ENCODE data around the gene CRYGN.
A peak's percentile ranks its signal among the peaks of the same experiment; 100 is the strongest.

CRYGN gene

DNA sequence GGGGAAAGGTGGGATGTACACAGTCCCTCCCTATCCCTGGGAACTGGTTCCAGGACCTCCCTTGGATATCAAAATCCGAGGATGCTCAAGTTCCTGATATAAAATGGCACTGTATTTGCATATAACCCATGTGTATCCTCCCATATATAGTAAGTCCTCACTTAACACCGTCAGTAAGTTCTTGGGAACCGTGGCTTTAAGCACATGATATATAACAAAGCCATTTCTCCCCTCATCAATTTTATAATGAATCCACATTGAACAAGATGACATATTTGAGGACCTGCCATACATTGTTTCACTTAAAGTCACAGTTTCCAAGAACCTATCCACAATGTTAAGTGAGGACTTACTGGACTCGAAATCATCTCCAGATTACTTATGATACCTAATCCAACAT is 5.4 kb downstream of the CRYGN start:
- no peak overlapping the region for H3K27ac ChIP-seq
- no peaks in the 10 kb centered on the region for H4K20me1 ChIP-seq (ENCODE audit: insufficient read depth)
- peaks cover 16% of the 10 kb centered on the region for H3K4me1 ChIP-seq (ENCODE audit: low read depth, poor library complexity, severe bottlenecking)
- TF ChIP-seq, protein P1, sequence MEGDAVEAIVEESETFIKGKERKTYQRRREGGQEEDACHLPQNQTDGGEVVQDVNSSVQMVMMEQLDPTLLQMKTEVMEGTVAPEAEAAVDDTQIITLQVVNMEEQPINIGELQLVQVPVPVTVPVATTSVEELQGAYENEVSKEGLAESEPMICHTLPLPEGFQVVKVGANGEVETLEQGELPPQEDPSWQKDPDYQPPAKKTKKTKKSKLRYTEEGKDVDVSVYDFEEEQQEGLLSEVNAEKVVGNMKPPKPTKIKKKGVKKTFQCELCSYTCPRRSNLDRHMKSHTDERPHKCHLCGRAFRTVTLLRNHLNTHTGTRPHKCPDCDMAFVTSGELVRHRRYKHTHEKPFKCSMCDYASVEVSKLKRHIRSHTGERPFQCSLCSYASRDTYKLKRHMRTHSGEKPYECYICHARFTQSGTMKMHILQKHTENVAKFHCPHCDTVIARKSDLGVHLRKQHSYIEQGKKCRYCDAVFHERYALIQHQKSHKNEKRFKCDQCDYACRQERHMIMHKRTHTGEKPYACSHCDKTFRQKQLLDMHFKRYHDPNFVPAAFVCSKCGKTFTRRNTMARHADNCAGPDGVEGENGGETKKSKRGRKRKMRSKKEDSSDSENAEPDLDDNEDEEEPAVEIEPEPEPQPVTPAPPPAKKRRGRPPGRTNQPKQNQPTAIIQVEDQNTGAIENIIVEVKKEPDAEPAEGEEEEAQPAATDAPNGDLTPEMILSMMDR (conservative IDR thresholded peaks at IDR 0.05; ENCODE audit: low read depth, low read length) = no peak
- H3K4me3 ChIP-seq (IDR thresholded peaks at IDR 0.05; ENCODE audit: insufficient read depth, low read depth, low read length) = no peak overlapping the region
- no peak overlapping the region for H2AFZ ChIP-seq (ENCODE audit: low read depth)
- no peak overlapping the region for H3K4me2 ChIP-seq
- H3K79me2 ChIP-seq (ENCODE audit: insufficient read depth, low read depth) = no peaks in the 10 kb centered on the region
- no peaks in the 10 kb centered on the region for H3K27me3 ChIP-seq (ENCODE audit: insufficient read depth, low read depth)
- no peaks in the 10 kb centered on the region for H3K36me3 ChIP-seq (ENCODE audit: insufficient read depth)
- no peak overlapping the region for H3K9ac ChIP-seq

GRCh38 chr7:151433721-151434400 is 6.1 kb downstream of the CRYGN start:
- Histone ChIP-seq H3K4me3 (IDR thresholded peaks at IDR 0.05; ENCODE audit: insufficient read depth, low read depth, low read length) (no peak overlapping the region), H3K79me2 (ENCODE audit: insufficient read depth, low read depth) (no peaks in the 10 kb centered on the region), H2AFZ (ENCODE audit: low read depth) (no peak overlapping the region), H3K4me1 (ENCODE audit: low read depth, poor library complexity, severe bottlenecking) (peaks cover 23% of the 10 kb centered on the region), H3K27me3 (ENCODE audit: insufficient read depth, low read depth) (no peaks in the 10 kb centered on the region), H4K20me1 (ENCODE audit: insufficient read depth) (no peaks in the 10 kb centered on the region), H3K36me3 (ENCODE audit: insufficient read depth) (no peaks in the 10 kb centered on the region), H3K4me2 (no peak overlapping the region), H3K9ac (no peak overlapping the region), H3K27ac (no peak overlapping the region)
- TF ChIP-seq, protein P1 (conservative IDR thresholded peaks at IDR 0.05; ENCODE audit: low read depth, low read length) = no peak

DNA sequence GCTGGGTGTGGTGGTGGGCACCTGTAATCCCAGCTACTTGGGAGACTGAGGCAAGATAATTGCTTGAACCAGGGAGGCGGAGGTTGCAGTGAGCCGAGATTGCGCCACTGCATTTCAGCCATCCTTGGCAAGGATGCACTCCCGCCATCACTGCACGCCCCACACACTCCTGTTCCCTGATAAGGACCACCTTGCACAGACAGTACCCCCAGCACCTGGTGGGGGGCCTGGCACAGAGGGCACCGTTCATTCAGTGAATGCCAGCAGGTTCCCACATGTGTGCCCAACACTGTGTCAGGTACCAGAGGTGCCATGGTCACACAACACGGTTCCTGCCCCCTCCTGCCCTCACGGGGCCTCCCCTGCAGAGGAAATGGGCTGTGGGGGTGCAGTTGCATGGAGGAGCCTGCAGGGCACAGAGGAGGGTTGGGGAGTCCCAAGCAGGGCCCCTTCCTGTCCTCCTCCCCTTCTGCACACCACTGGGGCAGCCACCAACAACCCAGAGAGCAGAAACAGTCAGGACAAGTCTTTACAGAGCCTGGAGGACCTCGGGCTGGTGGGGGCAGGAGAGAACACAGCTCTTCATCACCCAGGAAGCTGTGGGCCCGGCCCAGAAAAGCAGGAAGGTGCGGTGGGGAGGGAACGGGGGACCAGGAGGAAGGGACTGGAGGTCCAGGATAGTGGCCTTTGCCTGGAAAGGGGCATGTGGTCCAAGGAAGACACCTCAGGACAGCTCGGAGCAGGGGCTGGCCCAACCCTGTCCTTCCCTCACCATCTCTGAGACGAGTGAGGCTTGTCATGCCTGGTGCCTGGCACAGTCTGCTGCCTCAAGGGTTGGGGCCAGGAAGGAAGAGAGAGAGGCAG is 7.1 kb downstream of the CRYGN start:
- TF ChIP-seq, protein P1 (conservative IDR thresholded peaks at IDR 0.05; ENCODE audit: low read depth, low read length) = peak; percentile 33; the same call in 1 of the 2 replicates
- no peaks in the 10 kb centered on the region for H3K79me2 ChIP-seq (ENCODE audit: insufficient read depth, low read depth)
- H3K27me3 ChIP-seq (ENCODE audit: insufficient read depth, low read depth) = no peaks in the 10 kb centered on the region
- no peak overlapping the region for H3K27ac ChIP-seq
- H3K4me1 ChIP-seq (ENCODE audit: low read depth, poor library complexity, severe bottlenecking) = peaks cover 30% of the 10 kb centered on the region
- H3K9ac ChIP-seq = no peak overlapping the region
- no peak overlapping the region for H2AFZ ChIP-seq (ENCODE audit: low read depth)
- H3K4me3 ChIP-seq (IDR thresholded peaks at IDR 0.05; ENCODE audit: insufficient read depth, low read depth, low read length) = no peak overlapping the region
- no peaks in the 10 kb centered on the region for H3K36me3 ChIP-seq (ENCODE audit: insufficient read depth)
- H4K20me1 ChIP-seq (ENCODE audit: insufficient read depth) = no peaks in the 10 kb centered on the region
- H3K4me2 ChIP-seq = no peak overlapping the region

DNA sequence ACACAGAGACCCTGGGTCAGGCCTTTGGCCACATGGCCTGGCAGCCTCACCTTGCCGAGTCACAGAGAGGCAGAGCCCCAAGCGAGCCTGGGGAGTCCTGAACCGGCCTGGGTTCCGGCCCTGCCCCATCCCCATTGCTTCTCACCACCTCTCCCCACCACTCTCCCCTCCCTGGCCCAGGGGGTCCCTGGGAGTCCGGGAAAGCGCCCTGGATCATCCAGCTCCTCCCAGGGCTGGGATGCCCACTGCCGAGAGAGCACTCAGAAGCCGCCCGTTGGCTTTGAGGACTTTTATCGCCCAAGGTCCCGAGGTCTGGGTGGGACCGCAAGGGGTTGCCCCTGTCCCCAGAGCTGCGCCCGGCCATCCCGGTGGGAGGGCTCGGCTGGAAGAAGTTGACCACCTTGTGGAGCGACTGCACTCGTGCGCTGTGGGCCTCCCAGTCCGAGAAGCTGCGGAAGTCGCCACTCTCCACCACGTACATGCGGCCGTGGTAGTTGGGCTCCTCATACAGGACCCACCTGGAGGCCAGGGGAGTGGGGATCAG is 8.1 kb downstream of the CRYGN start:
- H3K27me3 ChIP-seq (ENCODE audit: insufficient read depth, low read depth) = no peaks in the 10 kb centered on the region
- H3K4me3 ChIP-seq (IDR thresholded peaks at IDR 0.05; ENCODE audit: insufficient read depth, low read depth, low read length) = no peak overlapping the region
- H3K27ac ChIP-seq = no peak overlapping the region
- H3K4me2 ChIP-seq = no peak overlapping the region
- no peak overlapping the region for H3K9ac ChIP-seq
- no peaks in the 10 kb centered on the region for H3K79me2 ChIP-seq (ENCODE audit: insufficient read depth, low read depth)
- H3K36me3 ChIP-seq (ENCODE audit: insufficient read depth) = no peaks in the 10 kb centered on the region
- H4K20me1 ChIP-seq (ENCODE audit: insufficient read depth) = no peaks in the 10 kb centered on the region
- TF ChIP-seq, protein P1 (conservative IDR thresholded peaks at IDR 0.05; ENCODE audit: low read depth, low read length) = no peak
- H2AFZ ChIP-seq (ENCODE audit: low read depth) = no peak overlapping the region
- H3K4me1 ChIP-seq (ENCODE audit: low read depth, poor library complexity, severe bottlenecking) = peaks cover 30% of the 10 kb centered on the region

Measured in KMS-11 (cell line).